22Rv1 (cell line): Measurements from ENCODE around the gene TTC8.
"Not testable (repeated sequence)": the region's sequence is repeated elsewhere in the genome, so short reads cannot be mapped to it uniquely, and the experiment has no call there.

Source experiments
- H3K27ac ChIP-seq: fragments of 450-650 bp; 2 replicates; pipeline ENCODE4 v1.5.1; 2017
- CTCF ChIP-seq: fragments of 450-650 bp; IDR thresholded peaks from 2 replicates; pipeline ENCODE4 v1.5.1; 2017; ENCODE audit warnings: mild to moderate bottlenecking
- ZFX ChIP-seq: fragments of 450-650 bp; IDR thresholded peaks from 2 replicates; pipeline ENCODE4 v1.6.1; 2017; ENCODE audit warnings: antibody characterized with exemption, borderline replicate concordance

The TTC8 gene

DNA sequence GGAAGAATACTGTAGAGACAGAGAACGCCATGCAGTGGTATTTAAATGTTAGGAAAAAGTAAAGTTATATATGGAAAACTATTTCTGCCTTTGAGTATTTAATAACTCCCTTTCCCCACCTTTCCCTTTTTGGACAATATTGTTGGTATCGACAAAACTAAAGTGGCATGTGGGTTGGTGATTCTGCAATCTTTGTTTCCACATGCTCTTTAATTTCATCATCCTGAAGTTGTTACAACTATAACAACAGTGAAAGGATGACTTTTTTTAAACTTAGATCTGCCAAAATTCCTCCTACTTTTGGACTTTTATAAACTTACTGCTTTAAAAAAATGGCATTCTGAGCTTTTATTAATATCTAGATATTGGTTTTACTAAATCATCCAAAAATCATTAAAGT is 25.3 kb downstream of the TTC8 start:
- no peak for TF ChIP-seq CTCF
- no peak for TF ChIP-seq ZFX
- no peak overlapping the region for H3K27ac ChIP-seq

DNA sequence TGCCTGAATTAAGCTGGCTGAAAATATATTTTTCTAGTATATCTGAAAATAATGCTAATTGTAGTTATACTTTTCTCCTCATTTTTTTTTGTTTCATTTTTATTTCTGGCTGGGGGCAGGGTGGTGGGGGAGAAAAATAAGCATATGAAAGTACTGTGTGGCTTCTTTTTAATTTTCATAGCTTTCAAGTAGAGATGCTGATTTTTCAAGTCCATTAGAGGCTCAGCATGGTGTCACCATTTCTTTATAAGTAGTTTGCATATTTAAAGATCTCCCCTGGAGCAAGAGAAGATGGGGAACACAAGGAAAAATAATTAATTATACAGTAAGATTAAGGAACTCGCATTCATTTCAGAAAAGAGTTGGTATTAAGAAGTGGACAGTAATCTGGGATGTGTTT is 27.1 kb downstream of the TTC8 start:
- TF ChIP-seq CTCF (no peak), ZFX (no peak)
- no peak overlapping the region for H3K27ac ChIP-seq

- no peak for TF ChIP-seq ZFX
- no peak for TF ChIP-seq CTCF
- no peak overlapping the region for H3K27ac ChIP-seq
Measured at GRCh38 chr14:88852632-88853031, 28.2 kb downstream of the TTC8 start.

DNA sequence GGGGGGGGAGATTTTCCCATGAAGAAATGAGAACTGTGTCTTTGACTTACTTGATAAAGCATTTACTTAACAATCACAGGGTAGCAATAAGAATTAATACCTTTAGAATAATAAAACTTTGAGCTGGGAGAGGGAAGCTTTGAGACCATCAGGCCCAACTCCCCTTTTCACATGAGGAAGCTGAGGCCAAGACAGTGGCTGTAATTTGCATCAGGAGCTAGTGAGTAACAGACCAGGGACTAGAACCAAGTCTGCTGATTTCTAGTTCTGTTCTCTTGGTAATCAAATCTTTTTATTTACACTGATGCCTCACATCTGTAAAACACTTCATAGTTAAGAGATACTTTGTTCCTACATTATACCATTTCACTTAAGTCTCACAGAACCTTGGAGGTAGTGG is 28.7 kb downstream of the TTC8 start:
- no peak overlapping the region for H3K27ac ChIP-seq
- TF ChIP-seq ZFX = no peak

DNA sequence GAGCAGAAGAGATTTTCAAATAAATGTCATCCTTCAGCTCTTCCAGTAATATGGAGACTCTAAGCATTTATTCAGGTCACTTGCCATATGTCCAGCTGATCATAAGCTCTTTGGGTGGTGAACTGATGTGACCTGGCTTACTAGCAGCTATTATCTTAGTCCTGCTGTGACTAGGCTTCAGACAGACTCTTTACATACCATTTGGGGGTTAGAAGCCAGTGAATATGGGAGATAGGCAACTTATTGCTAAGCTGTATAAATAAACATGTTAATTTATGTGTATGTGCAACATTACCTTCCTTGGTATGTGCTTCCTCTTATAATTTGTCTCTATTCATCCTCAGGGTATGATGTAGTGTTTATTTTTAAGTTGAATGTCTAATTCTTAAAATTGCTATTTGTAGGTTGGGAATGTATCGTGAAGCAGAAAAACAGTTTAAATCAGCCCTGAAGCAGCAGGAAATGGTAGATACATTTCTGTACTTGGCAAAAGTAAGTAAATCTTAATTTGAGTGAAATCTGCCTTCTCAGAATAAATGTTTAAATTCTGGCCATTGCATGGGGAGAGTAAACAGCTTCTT is 32.4 kb downstream of the TTC8 start:
- TF ChIP-seq ZFX (no peak), CTCF (no peak)
- H3K27ac ChIP-seq = no peak overlapping the region

GRCh38 chr14:88857861-88858260 is 33.4 kb downstream of the TTC8 start:
- H3K27ac ChIP-seq = not testable (repeated sequence)

DNA sequence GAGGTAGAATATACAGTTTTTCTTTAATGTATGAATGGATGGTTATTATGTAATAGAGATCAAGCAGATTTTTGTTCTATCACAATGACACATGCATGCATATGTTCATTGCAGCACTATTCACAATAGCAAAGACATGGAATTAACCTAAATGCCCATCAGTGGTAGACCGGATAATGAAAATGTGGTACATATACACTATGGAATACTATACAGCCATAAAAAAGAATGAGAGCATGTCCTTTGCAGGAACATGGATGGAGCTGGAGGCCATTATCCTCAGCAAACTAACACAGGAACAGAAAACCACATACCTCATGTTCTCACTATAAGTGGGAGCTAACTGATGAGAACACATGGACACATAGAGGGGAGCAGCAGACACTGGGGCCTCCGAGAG is 34.7 kb downstream of the TTC8 start:
- not testable (repeated sequence) for H3K27ac ChIP-seq

- TF ChIP-seq CTCF (no peak), ZFX (no peak)
- no peak overlapping the region for H3K27ac ChIP-seq
Measured at GRCh38 chr14:88863167-88863566, 38.7 kb downstream of the TTC8 start.

DNA sequence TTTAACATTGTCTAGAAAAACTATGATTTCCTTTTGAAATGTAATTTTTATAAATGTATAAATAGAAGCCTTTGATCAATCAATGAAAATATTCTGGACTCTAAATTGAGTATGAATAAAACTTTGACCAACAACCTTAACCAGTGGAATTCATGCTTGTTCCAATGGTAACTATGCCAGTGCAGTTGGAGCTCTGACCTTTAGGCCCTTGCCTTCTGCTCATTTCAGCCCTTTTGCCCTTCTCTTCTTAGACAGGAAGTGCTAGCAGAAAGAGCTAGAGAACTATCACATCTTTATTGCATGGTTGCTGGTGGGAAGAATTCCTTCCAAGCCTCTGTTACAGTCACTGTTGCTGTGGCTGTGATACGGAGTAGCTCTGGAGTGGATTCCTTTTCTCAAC is 39.7 kb downstream of the TTC8 start:
- no peak overlapping the region for H3K27ac ChIP-seq
- no peak for TF ChIP-seq ZFX
- TF ChIP-seq CTCF = no peak
